Measurements from ENCODE around the gene IWS1. TPM values are rescaled to one million over a fixed set of nuclear protein-coding genes. Genes with fewer than 3 reads are reported as not detected.
"Not testable (repeated sequence)": the region's sequence is repeated elsewhere in the genome, so short reads cannot be mapped to it uniquely, and the experiment has no call there.

The IWS1 gene
- total RNA-seq, 2 donors from 2014 or later: 91.4 to 107 TPM

GRCh38 chr2:127546797-127547196 lies 20.5 kb upstream of the IWS1 start:
- no peak for DNase-seq
- peaks cover 6% of the 10 kb centered on the region for H3K4me1 ChIP-seq (ENCODE audit: control insufficient read depth, insufficient read depth, low read length)
- 60 to 92% methylated on average over 1 to 3 of the region's 3 CpGs for WGBS, 2 experiments (ENCODE audit: insufficient coverage in 1 of 2, insufficient read length in 1 of 2)
- no peak overlapping the region for H3K27ac Mint-ChIP-seq
- no peak overlapping the region for H3K4me3 ChIP-seq (ENCODE audit: low read length)
- peaks cover 24% of the 10 kb centered on the region for H3K27me3 Mint-ChIP-seq (ENCODE audit: insufficient read depth)
- no peaks in the 10 kb centered on the region for H3K9me3 Mint-ChIP-seq
- H3K27me3 ChIP-seq (ENCODE audit: control insufficient read depth, insufficient read depth, low read length, poor library complexity, severe bottlenecking): peaks cover 20% of the 10 kb centered on the region
- H3K27ac ChIP-seq (ENCODE audit: low read depth, low read length): no peak overlapping the region
- no peak overlapping the region for H3K9ac ChIP-seq (ENCODE audit: extremely low read depth, low read length, poor library complexity, severe bottlenecking)
- H3K36me3 ChIP-seq (ENCODE audit: control insufficient read depth, insufficient read depth, low read length): no peaks in the 10 kb centered on the region
- peaks cover 17% of the 10 kb centered on the region for H3K4me1 Mint-ChIP-seq
- H3K9me3 ChIP-seq (ENCODE audit: control insufficient read depth, low read length): peaks cover 5% of the 10 kb centered on the region
- H3K36me3 Mint-ChIP-seq (ENCODE audit: low read depth): no peaks in the 10 kb centered on the region
- no peak for TF ChIP-seq CTCF (conservative IDR thresholded peaks at IDR 0.05)
- no peak overlapping the region for H3K4me3 Mint-ChIP-seq

- no peak for TF ChIP-seq CTCF (conservative IDR thresholded peaks at IDR 0.05)
- peaks cover 24% of the 10 kb centered on the region for H3K4me1 Mint-ChIP-seq
- Histone ChIP-seq H3K4me3 (ENCODE audit: low read length) (no peak overlapping the region), H3K9me3 (ENCODE audit: control insufficient read depth, low read length) (peaks cover 5% of the 10 kb centered on the region), H3K27me3 (ENCODE audit: control insufficient read depth, insufficient read depth, low read length, poor library complexity, severe bottlenecking) (peaks cover 20% of the 10 kb centered on the region), H3K9ac (ENCODE audit: extremely low read depth, low read length, poor library complexity, severe bottlenecking) (no peak overlapping the region), H3K36me3 (ENCODE audit: control insufficient read depth, insufficient read depth, low read length) (no peaks in the 10 kb centered on the region), H3K4me1 (ENCODE audit: control insufficient read depth, insufficient read depth, low read length) (peaks cover 16% of the 10 kb centered on the region), H3K27ac (ENCODE audit: low read depth, low read length) (no peak overlapping the region)
- no peak overlapping the region for H3K4me3 Mint-ChIP-seq
- peaks cover 24% of the 10 kb centered on the region for H3K27me3 Mint-ChIP-seq (ENCODE audit: insufficient read depth)
- no peaks in the 10 kb centered on the region for H3K9me3 Mint-ChIP-seq
- H3K27ac Mint-ChIP-seq: no peak overlapping the region
- no peaks in the 10 kb centered on the region for H3K36me3 Mint-ChIP-seq (ENCODE audit: low read depth)
- DNase-seq: no peak
- 88 to 89% methylated on average over 1 of the region's 1 CpG for WGBS, 2 experiments (ENCODE audit: insufficient coverage in 1 of 2, insufficient read length in 1 of 2)
Measured at GRCh38 chr2:127545796-127546195, 19.5 kb upstream of the IWS1 start.

- Histone ChIP-seq H3K4me3 (ENCODE audit: low read length) (no peak overlapping the region), H3K36me3 (ENCODE audit: control insufficient read depth, insufficient read depth, low read length) (no peaks in the 10 kb centered on the region), H3K4me1 (ENCODE audit: control insufficient read depth, insufficient read depth, low read length) (peaks cover 16% of the 10 kb centered on the region), H3K27me3 (ENCODE audit: control insufficient read depth, insufficient read depth, low read length, poor library complexity, severe bottlenecking) (peaks cover 20% of the 10 kb centered on the region), H3K9me3 (ENCODE audit: control insufficient read depth, low read length) (peaks cover 5% of the 10 kb centered on the region), H3K27ac (ENCODE audit: low read depth, low read length) (no peak overlapping the region), H3K9ac (ENCODE audit: extremely low read depth, low read length, poor library complexity, severe bottlenecking) (no peak overlapping the region)
- no peaks in the 10 kb centered on the region for H3K9me3 Mint-ChIP-seq
- DNase-seq: no peak
- 70 to 73% methylated on average over 2 to 6 of the region's 6 CpGs for WGBS, 2 experiments (ENCODE audit: insufficient coverage in 1 of 2, insufficient read length in 1 of 2)
- peaks cover 26% of the 10 kb centered on the region for H3K4me1 Mint-ChIP-seq
- H3K36me3 Mint-ChIP-seq (ENCODE audit: low read depth): no peaks in the 10 kb centered on the region
- H3K4me3 Mint-ChIP-seq: no peak overlapping the region
- no peak for TF ChIP-seq CTCF (conservative IDR thresholded peaks at IDR 0.05)
- H3K27me3 Mint-ChIP-seq (ENCODE audit: insufficient read depth): peaks cover 24% of the 10 kb centered on the region
- H3K27ac Mint-ChIP-seq: no peak overlapping the region
Measured at GRCh38 chr2:127545189-127545588, 18.9 kb upstream of the IWS1 start.

GRCh38 chr2:127543013-127543501 lies 16.8 kb upstream of the IWS1 start:
- H3K36me3 ChIP-seq (ENCODE audit: control insufficient read depth, insufficient read depth, low read length); H3K27ac ChIP-seq (ENCODE audit: low read depth, low read length); H3K9me3 ChIP-seq (ENCODE audit: control insufficient read depth, low read length); H3K36me3 Mint-ChIP-seq (ENCODE audit: low read depth); H3K9me3 Mint-ChIP-seq: not testable (repeated sequence)
- Mint-ChIP-seq H3K27me3 (ENCODE audit: insufficient read depth) (peaks cover 24% of the 10 kb centered on the region), H3K4me3 (peak overlapping the region; percentile 10), H3K27ac (peak overlapping the region; percentile 98), H3K4me1 (peaks cover 26% of the 10 kb centered on the region)
- peaks cover 16% of the 10 kb centered on the region for H3K4me1 ChIP-seq (ENCODE audit: control insufficient read depth, insufficient read depth, low read length)
- peak overlapping the region; percentile 34 for H3K9ac ChIP-seq (ENCODE audit: extremely low read depth, low read length, poor library complexity, severe bottlenecking)
- 23 to 61% methylated on average over 6 to 8 of the region's 8 CpGs for WGBS, 2 experiments (ENCODE audit: insufficient coverage in 1 of 2, insufficient read length in 1 of 2)
- peak overlapping the region; percentile 1 for H3K4me3 ChIP-seq (ENCODE audit: low read length)
- H3K27me3 ChIP-seq (ENCODE audit: control insufficient read depth, insufficient read depth, low read length, poor library complexity, severe bottlenecking): peaks cover 15% of the 10 kb centered on the region
- DNase-seq: peak; percentile 69
